SK-N-SH (cell line): Measurements from ENCODE around the gene SHC3. TPM values are rescaled to one million over a fixed set of nuclear protein-coding genes. Genes with fewer than 3 reads are reported as not detected.
A peak's percentile ranks its signal among the peaks of the same experiment; 100 is the strongest.

Experiments
- CTCF ChIA-PET: fragments of 300-600, 350-600 bp; formaldehyde crosslinking; extraction: SDS; loops from one replicate; lab custom pipeline; 2021; lab: Yijun Ruan, JAX
- POLR2A ChIA-PET: fragments of 350-600 bp; sonication (Branson Sonifier 250); formaldehyde crosslinking; extraction: SDS; loops from one replicate; lab custom pipeline; 2020; ENCODE audit warnings: antibody characterized with exemption, inconsistent platforms; lab: Yijun Ruan, JAX
- DNase-seq: peaks from one replicate; pipeline ENCODE4 v3.0.0; 2012
- H2AFZ ChIP-seq: fragments of 200-600 bp; sonication (generic); 2 replicates; pipeline ENCODE4 v1.8.1; 2016; ENCODE audit warnings: antibody characterized with exemption, mild to moderate bottlenecking, low read depth
- H3F3A ChIP-seq: fragments of 200-600 bp; sonication (generic); replicated peaks from 2 replicates; pipeline ENCODE3; 2016; ENCODE audit warnings: antibody characterized with exemption, mild to moderate bottlenecking; ENCODE audit not compliant: insufficient read depth
- H3K27ac ChIP-seq, 2 experiments: fragments of 200-500 bp in 1 of 2; fragments of 200-600 bp in 1 of 2; sonication (Bioruptor generic) in 1 of 2; sonication (generic), shearing (Covaris generic) in 1 of 2; 2 replicates each; pipeline versions ENCODE4 v1.5.1 to v1.6.1; 2014 to 2016; ENCODE audit warnings: low read depth in 2 of 2, inconsistent platforms in 1 of 2, low read length in 1 of 2, mild to moderate bottlenecking in 1 of 2, mixed read lengths in 1 of 2
- H3K27me3 ChIP-seq: fragments of 200-600 bp; sonication (generic), shearing (Covaris generic); 2 replicates; pipeline ENCODE4 v1.6.1; 2016; ENCODE audit warnings: mixed run types; ENCODE audit not compliant: insufficient read depth
- H3K36me3 ChIP-seq, 2 experiments: fragments of 200-500 bp in 1 of 2; fragments of 200-600 bp in 1 of 2; sonication (Bioruptor generic) in 1 of 2; sonication (generic) in 1 of 2; replicated peaks in 1 of 2; 2 replicates each; pipeline versions ENCODE3 to v1.5.1; 2014 to 2016; ENCODE audit warnings: low read length in 1 of 2, mild to moderate bottlenecking in 1 of 2; ENCODE audit not compliant: insufficient read depth in 2 of 2, control insufficient read depth in 1 of 2
- H3K4me1 ChIP-seq, 2 experiments: fragments of 200-500 bp in 1 of 2; fragments of 200-600 bp in 1 of 2; sonication (Bioruptor generic) in 1 of 2; sonication (generic), shearing (Covaris generic) in 1 of 2; 2 replicates each; pipeline versions ENCODE4 v1.5.1 to v1.6.1; 2014 to 2016; ENCODE audit warnings: low read depth in 1 of 2, low read length in 1 of 2, mixed run types in 1 of 2; ENCODE audit not compliant: insufficient read depth in 2 of 2, control insufficient read depth in 1 of 2
- H3K4me2 ChIP-seq: fragments of 200-600 bp; sonication (generic), shearing (Covaris generic); 2 replicates; pipeline ENCODE4 v1.6.1; 2017; ENCODE audit warnings: mixed run types
- H3K4me3 ChIP-seq, 2 experiments: fragments of 200-500 bp in 1 of 2; fragments of 200-600 bp in 1 of 2; sonication (Bioruptor generic) in 1 of 2; sonication (generic), shearing (Covaris generic) in 1 of 2; 2 replicates each; pipeline versions ENCODE4 v1.5.1 to v1.8.1; 2014 to 2016; ENCODE audit warnings: low read depth in 2 of 2, inconsistent platforms in 1 of 2, low read length in 1 of 2, mild to moderate bottlenecking in 1 of 2, mixed read lengths in 1 of 2, moderate library complexity in 1 of 2
- H3K79me2 ChIP-seq: fragments of 200-600 bp; sonication (generic); 2 replicates; pipeline ENCODE4 v1.8.1; 2017; ENCODE audit warnings: mild to moderate bottlenecking; ENCODE audit not compliant: insufficient read depth
- H3K9ac ChIP-seq: fragments of 200-600 bp; sonication (generic); 2 replicates; pipeline ENCODE4 v1.6.1; 2017; ENCODE audit warnings: mixed run types
- H3K9me2 ChIP-seq: fragments of 200-600 bp; sonication (generic); 2 replicates; pipeline ENCODE4 v1.6.1; 2017; ENCODE audit warnings: mixed run types
- H3K9me3 ChIP-seq: fragments of 200-600 bp; sonication (generic); 2 replicates; pipeline ENCODE4 v1.6.1; 2017; ENCODE audit warnings: mixed run types, mild to moderate bottlenecking, moderate library complexity
- H4K20me1 ChIP-seq: fragments of 200-600 bp; sonication (generic); 2 replicates; pipeline ENCODE4 v1.6.1; 2017; ENCODE audit warnings: mild to moderate bottlenecking, mixed run types; ENCODE audit not compliant: insufficient read depth
- FOSL2 ChIP-seq: IDR thresholded peaks from 2 replicates; pipeline ENCODE4 v1.4.0; 2012; ENCODE audit warnings: low read depth, mild to moderate bottlenecking, moderate library complexity, borderline replicate concordance
- MXI1 ChIP-seq: IDR thresholded peaks from 2 replicates; pipeline ENCODE4 v1.6.1; 2012; ENCODE audit warnings: mild to moderate bottlenecking, low read depth, low read length, improper control_type of control experiment
- POLR2AphosphoS5 ChIP-seq: IDR thresholded peaks from 2 replicates; pipeline ENCODE4 v1.6.1; 2012; ENCODE audit warnings: low read depth, low read length
- RAD21 ChIP-seq: IDR thresholded peaks from 2 replicates; pipeline ENCODE4 v1.6.1; 2012; ENCODE audit warnings: mild to moderate bottlenecking, low read length
- RCOR1 ChIP-seq: fragments of 150-350 bp; IDR thresholded peaks from 2 replicates; pipeline ENCODE4 v1.6.1; 2017; ENCODE audit warnings: antibody characterized with exemption, low read length
- RFX5 ChIP-seq: IDR thresholded peaks from 2 replicates; pipeline ENCODE4 v1.6.1; 2012; ENCODE audit warnings: mild to moderate bottlenecking, improper control_type of control experiment, low read length
- RXRA ChIP-seq: IDR thresholded peaks from 2 replicates; pipeline ENCODE4 v1.4.0; 2012; ENCODE audit warnings: low read depth, mild to moderate bottlenecking, borderline replicate concordance
- SMC3 ChIP-seq: IDR thresholded peaks from 2 replicates; pipeline ENCODE4 v1.6.1; 2012; ENCODE audit warnings: low read depth, low read length, improper control_type of control experiment
- TAF1 ChIP-seq: IDR thresholded peaks from 2 replicates; pipeline ENCODE4 v1.6.1; 2012; ENCODE audit warnings: low read depth, mild to moderate bottlenecking, low read length, moderate library complexity, borderline replicate concordance
- TCF12 ChIP-seq: IDR thresholded peaks from 2 replicates; pipeline ENCODE4 v1.4.0; 2012
- YY1 ChIP-seq: IDR thresholded peaks from 2 replicates; pipeline ENCODE4 v1.4.0; 2012; ENCODE audit warnings: low read depth, mild to moderate bottlenecking
- WGBS: methylation state at CpG from one replicate; pipeline ENCODE4 v1.1.6; 2017; ENCODE audit warnings: low lambda C conversion rate; 5-methylcytosine and 5-hydroxymethylcytosine counted together
- polyA plus RNA-seq, 3 experiments: library from polyadenylated mRNA; depleted of rRNA; stranded (reverse); fragments of >200 nt; gene quantifications; 2 replicates each; pipeline ENCODE4 v1.2.3, GENCODE V29; 2012
- TF ChIP-seq, protein P1 (sequence below): fragments of 200-600 bp; sonication (generic); IDR thresholded peaks from 2 replicates; pipeline ENCODE4 v1.6.1; 2017; ENCODE audit warnings: antibody characterized with exemption, mild to moderate bottlenecking, moderate library complexity
- TF ChIP-seq, protein P2 (sequence below): IDR thresholded peaks from 2 replicates; pipeline ENCODE4 v1.4.0; 2012; ENCODE audit warnings: low read depth, borderline replicate concordance
- TF ChIP-seq, protein P3 (sequence below): IDR thresholded peaks from 2 replicates; pipeline ENCODE4 v1.4.0; 2012; ENCODE audit warnings: low read depth, borderline replicate concordance
- TF ChIP-seq, protein P4 (sequence below): IDR thresholded peaks from 2 replicates; pipeline ENCODE4 v1.4.0; 2012; ENCODE audit warnings: low read depth

SHC3 gene
- polyA plus RNA-seq, 1 of the 3 experiments (the other 2 are of a cell fraction): 3.2 TPM

DNA sequence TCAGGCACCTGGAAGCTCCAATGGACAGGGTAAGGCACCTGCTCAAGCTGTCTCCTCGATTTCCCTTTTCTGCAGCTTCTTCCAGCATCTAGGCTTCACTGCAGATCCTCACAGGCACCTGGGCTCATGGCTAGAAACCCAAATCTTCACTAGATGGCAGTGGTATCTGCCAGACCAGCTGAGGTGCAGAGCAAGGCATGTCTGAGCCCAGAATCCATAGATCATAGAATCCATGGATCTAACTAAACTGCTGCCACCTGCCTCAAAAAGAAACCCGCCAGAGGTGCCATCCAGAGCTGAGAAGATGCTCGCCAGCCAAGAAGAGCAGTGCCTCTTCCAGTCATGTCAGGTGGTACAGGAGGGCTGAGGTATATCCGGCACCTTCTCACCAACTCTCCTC lies 6.9 kb downstream of the SHC3 start:
- TF ChIP-seq POLR2AphosphoS5 (no peak), SMC3 (0 out of 2 replicates have a peak, but pooled peaks have one; percentile 20), MXI1 (no peak), RAD21 (peak; percentile 55), TAF1 (no peak)
- TF ChIP-seq, protein P1, sequence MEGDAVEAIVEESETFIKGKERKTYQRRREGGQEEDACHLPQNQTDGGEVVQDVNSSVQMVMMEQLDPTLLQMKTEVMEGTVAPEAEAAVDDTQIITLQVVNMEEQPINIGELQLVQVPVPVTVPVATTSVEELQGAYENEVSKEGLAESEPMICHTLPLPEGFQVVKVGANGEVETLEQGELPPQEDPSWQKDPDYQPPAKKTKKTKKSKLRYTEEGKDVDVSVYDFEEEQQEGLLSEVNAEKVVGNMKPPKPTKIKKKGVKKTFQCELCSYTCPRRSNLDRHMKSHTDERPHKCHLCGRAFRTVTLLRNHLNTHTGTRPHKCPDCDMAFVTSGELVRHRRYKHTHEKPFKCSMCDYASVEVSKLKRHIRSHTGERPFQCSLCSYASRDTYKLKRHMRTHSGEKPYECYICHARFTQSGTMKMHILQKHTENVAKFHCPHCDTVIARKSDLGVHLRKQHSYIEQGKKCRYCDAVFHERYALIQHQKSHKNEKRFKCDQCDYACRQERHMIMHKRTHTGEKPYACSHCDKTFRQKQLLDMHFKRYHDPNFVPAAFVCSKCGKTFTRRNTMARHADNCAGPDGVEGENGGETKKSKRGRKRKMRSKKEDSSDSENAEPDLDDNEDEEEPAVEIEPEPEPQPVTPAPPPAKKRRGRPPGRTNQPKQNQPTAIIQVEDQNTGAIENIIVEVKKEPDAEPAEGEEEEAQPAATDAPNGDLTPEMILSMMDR: 0 out of 2 replicates have a peak, but pooled peaks have one; percentile 12
- Histone ChIP-seq H3K4me2 (no peak overlapping the region), H3F3A (no peaks in the 10 kb centered on the region), H3K27me3 (no peaks in the 10 kb centered on the region), H4K20me1 (no peaks in the 10 kb centered on the region), H2AFZ (no peak overlapping the region), H3K9me2 (no peaks in the 10 kb centered on the region), H3K4me1 (peaks cover 14 to 19% of the 10 kb centered on the region in 2 experiments; a peak in 2 of 4 replicates), H3K9ac (no peak overlapping the region), H3K36me3 (peaks cover 0 to 3% of the 10 kb centered on the region in 2 experiments), H3K79me2 (peaks cover 99% of the 10 kb centered on the region), H3K27ac (no peak overlapping the region), H3K4me3 (no peak overlapping the region), H3K9me3 (no peaks in the 10 kb centered on the region)
- CTCF ChIA-PET: interaction anchor here (0.7 to 2.2 kb wide), 3 partner anchors 12 to 107 kb away, joined by 3 to 14 read pairs (median 3); no protein-coding TSS in a partner anchor
- no CpG with 5 or more reads among the region's 4 CpGs for WGBS
- POLR2A ChIA-PET: no interaction called here
- DNase-seq: no peak

DNA sequence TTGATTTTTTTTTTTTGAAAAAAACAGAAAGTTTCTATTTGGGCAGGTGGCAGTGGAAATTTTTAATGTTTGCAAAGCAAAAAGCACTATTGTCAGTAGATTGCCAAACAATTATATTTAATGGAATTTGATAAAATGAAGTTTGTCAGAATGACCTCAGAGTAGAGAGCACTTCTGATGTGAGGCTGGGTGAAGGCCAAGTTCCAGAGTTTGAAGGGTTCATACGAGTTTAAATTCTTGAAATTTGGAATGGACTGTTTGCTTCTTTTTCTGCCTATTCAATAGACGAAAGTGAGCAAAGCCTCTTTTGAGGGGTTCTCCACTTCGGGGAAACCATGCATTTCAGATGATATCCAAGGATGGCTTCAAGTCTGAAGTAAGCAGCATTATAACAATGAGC lies 7.4 kb downstream of the SHC3 start:
- no peak overlapping the region for H3K4me2 ChIP-seq
- TF ChIP-seq, protein P2, sequence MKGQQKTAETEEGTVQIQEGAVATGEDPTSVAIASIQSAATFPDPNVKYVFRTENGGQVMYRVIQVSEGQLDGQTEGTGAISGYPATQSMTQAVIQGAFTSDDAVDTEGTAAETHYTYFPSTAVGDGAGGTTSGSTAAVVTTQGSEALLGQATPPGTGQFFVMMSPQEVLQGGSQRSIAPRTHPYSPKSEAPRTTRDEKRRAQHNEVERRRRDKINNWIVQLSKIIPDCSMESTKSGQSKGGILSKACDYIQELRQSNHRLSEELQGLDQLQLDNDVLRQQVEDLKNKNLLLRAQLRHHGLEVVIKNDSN: no peak
- no peak for TF ChIP-seq RCOR1
- TF ChIP-seq, protein P3, sequence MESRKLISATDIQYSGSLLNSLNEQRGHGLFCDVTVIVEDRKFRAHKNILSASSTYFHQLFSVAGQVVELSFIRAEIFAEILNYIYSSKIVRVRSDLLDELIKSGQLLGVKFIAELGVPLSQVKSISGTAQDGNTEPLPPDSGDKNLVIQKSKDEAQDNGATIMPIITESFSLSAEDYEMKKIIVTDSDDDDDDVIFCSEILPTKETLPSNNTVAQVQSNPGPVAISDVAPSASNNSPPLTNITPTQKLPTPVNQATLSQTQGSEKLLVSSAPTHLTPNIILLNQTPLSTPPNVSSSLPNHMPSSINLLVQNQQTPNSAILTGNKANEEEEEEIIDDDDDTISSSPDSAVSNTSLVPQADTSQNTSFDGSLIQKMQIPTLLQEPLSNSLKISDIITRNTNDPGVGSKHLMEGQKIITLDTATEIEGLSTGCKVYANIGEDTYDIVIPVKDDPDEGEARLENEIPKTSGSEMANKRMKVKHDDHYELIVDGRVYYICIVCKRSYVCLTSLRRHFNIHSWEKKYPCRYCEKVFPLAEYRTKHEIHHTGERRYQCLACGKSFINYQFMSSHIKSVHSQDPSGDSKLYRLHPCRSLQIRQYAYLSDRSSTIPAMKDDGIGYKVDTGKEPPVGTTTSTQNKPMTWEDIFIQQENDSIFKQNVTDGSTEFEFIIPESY: no peak
- TF ChIP-seq FOSL2: no peak
- TF ChIP-seq, protein P4, sequence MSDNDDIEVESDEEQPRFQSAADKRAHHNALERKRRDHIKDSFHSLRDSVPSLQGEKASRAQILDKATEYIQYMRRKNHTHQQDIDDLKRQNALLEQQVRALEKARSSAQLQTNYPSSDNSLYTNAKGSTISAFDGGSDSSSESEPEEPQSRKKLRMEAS: no peak
- no peak for TF ChIP-seq RFX5
- no peak for TF ChIP-seq TCF12
- TF ChIP-seq RXRA: no peak
- TF ChIP-seq YY1: no peak
- TF ChIP-seq, all 33 proteins: peak for 0
- H3F3A ChIP-seq: no peaks in the 10 kb centered on the region
- no peaks in the 10 kb centered on the region for H4K20me1 ChIP-seq
- peaks cover 0 to 3% of the 10 kb centered on the region in 2 experiments for H3K36me3 ChIP-seq
- ChIA-PET POLR2A (no interaction called here), CTCF (interaction anchor here (0.7 to 2.2 kb wide), 2 partner anchors 12 to 108 kb away, joined by 3 to 14 read pairs; no protein-coding TSS in a partner anchor)
- H3K9me2 ChIP-seq: no peaks in the 10 kb centered on the region
- no peak for DNase-seq
- H3K27me3 ChIP-seq: no peaks in the 10 kb centered on the region
- WGBS: 78% methylated on average over 3 of the region's 3 CpGs
- no peaks in the 10 kb centered on the region for H3K9me3 ChIP-seq
- H3K9ac ChIP-seq: no peak overlapping the region
- no peak overlapping the region for H3K4me3 ChIP-seq
- no peak overlapping the region for H3K27ac ChIP-seq
- H3K4me1 ChIP-seq: peaks cover 14 to 23% of the 10 kb centered on the region in 2 experiments; a peak in 2 of 4 replicates
- peaks cover 99% of the 10 kb centered on the region for H3K79me2 ChIP-seq
- no peak overlapping the region for H2AFZ ChIP-seq
